Measurements from ENCODE around the gene P2RY6. TPM values are rescaled to one million over a fixed set of nuclear protein-coding genes. Genes with fewer than 3 reads are reported as not detected.

The P2RY6 gene
- total RNA-seq, 1 experiment from 2014 or later, result 0.15 TPM

DNA sequence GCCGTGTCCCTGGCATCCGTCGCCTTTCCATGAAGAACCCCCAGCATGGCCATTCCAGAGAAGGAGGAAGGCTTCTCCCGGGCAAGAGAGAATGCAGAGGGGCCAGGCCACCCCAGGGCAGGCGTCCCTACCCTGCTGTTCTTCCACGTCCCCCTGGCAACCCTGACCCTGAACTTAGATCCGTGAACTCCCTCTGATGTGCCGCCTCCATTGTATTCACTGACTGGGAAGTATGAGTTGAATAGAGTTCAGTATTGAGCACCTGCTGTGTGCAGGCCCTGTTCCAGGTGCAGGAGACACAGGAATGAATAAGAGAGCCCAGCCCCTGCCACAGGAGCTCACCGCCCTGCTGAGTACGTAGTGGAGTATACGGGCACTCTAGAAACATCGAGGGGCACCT is 74.9 kb downstream of the P2RY6 start:
- Histone ChIP-seq H4K20me1 (ENCODE audit: insufficient read depth) (no peaks in the 10 kb centered on the region), H3K27me3 (ENCODE audit: insufficient read depth, low read length) (no peaks in the 10 kb centered on the region), H3K9ac (ENCODE audit: low read length) (no peak overlapping the region), H3K36me3 (ENCODE audit: control insufficient read depth in 1 of 2, insufficient read depth in 2 of 2, low read length in 2 of 2) (no peaks in the 10 kb centered on the region), H3K27ac (ENCODE audit: low read depth, low read length) (no peak overlapping the region), H3K4me1 (ENCODE audit: control insufficient read depth in 1 of 2, insufficient read depth in 2 of 2, low read length in 2 of 2) (no peaks in the 10 kb centered on the region), H3K9me3 (ENCODE audit: control insufficient read depth in 1 of 2, insufficient read depth in 1 of 2, low read depth in 1 of 2, low read length in 2 of 2) (no peaks in the 10 kb centered on the region), H3K9me2 (ENCODE audit: insufficient read depth) (no peaks in the 10 kb centered on the region), H3K79me2 (ENCODE audit: insufficient read depth, low read length) (no peaks in the 10 kb centered on the region), H2AFZ (ENCODE audit: low read depth, low read length, poor library complexity, severe bottlenecking) (no peak overlapping the region), H3K4me2 (ENCODE audit: low read length) (no peak overlapping the region), H3K4me3 (replicated peaks in 1 of 2; ENCODE audit: low read depth in 1 of 2, low read length in 2 of 2) (no peak overlapping the region)
- ATAC-seq (no peak), DNase-seq (ENCODE audit: low read depth, low spot score) (no peak)
- no TSS peak for BruUV-seq (replicated peaks)
- CTCF ChIA-PET, result no interaction called here
- intact Hi-C loops (cut with micrococcal nuclease), result no loop called here
- no peak for TF ChIP-seq SIN3A (IDR thresholded peaks at IDR 0.05; ENCODE audit: low read depth)
- TF ChIP-seq EZH2phosphoT487 (IDR thresholded peaks at IDR 0.05; ENCODE audit: borderline replicate concordance), result no peak
- TF ChIP-seq TCF7L2 (IDR thresholded peaks at IDR 0.05; ENCODE audit: borderline replicate concordance, extremely low read depth, insufficient read depth, insufficient read length), result no peak
- TF ChIP-seq, protein P1, sequence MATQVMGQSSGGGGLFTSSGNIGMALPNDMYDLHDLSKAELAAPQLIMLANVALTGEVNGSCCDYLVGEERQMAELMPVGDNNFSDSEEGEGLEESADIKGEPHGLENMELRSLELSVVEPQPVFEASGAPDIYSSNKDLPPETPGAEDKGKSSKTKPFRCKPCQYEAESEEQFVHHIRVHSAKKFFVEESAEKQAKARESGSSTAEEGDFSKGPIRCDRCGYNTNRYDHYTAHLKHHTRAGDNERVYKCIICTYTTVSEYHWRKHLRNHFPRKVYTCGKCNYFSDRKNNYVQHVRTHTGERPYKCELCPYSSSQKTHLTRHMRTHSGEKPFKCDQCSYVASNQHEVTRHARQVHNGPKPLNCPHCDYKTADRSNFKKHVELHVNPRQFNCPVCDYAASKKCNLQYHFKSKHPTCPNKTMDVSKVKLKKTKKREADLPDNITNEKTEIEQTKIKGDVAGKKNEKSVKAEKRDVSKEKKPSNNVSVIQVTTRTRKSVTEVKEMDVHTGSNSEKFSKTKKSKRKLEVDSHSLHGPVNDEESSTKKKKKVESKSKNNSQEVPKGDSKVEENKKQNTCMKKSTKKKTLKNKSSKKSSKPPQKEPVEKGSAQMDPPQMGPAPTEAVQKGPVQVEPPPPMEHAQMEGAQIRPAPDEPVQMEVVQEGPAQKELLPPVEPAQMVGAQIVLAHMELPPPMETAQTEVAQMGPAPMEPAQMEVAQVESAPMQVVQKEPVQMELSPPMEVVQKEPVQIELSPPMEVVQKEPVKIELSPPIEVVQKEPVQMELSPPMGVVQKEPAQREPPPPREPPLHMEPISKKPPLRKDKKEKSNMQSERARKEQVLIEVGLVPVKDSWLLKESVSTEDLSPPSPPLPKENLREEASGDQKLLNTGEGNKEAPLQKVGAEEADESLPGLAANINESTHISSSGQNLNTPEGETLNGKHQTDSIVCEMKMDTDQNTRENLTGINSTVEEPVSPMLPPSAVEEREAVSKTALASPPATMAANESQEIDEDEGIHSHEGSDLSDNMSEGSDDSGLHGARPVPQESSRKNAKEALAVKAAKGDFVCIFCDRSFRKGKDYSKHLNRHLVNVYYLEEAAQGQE (IDR thresholded peaks at IDR 0.05; ENCODE audit: low read depth), result no peak
- TF ChIP-seq SRF (IDR thresholded peaks at IDR 0.05; ENCODE audit: low read depth), result no peak
- no peak for TF ChIP-seq ZNF274 (IDR thresholded peaks at IDR 0.05; ENCODE audit: low read depth, low read length)
- TF ChIP-seq EGR1 (IDR thresholded peaks at IDR 0.05; ENCODE audit: low read depth), result no peak
- TF ChIP-seq, protein P2, sequence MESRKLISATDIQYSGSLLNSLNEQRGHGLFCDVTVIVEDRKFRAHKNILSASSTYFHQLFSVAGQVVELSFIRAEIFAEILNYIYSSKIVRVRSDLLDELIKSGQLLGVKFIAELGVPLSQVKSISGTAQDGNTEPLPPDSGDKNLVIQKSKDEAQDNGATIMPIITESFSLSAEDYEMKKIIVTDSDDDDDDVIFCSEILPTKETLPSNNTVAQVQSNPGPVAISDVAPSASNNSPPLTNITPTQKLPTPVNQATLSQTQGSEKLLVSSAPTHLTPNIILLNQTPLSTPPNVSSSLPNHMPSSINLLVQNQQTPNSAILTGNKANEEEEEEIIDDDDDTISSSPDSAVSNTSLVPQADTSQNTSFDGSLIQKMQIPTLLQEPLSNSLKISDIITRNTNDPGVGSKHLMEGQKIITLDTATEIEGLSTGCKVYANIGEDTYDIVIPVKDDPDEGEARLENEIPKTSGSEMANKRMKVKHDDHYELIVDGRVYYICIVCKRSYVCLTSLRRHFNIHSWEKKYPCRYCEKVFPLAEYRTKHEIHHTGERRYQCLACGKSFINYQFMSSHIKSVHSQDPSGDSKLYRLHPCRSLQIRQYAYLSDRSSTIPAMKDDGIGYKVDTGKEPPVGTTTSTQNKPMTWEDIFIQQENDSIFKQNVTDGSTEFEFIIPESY (IDR thresholded peaks at IDR 0.05; ENCODE audit: extremely low read depth, insufficient replicate concordance, low read length), result no peak
- no peak for TF ChIP-seq POLR2AphosphoS5 (IDR thresholded peaks at IDR 0.05; ENCODE audit: low read depth, low read length)
- no peak for TF ChIP-seq EZH2 (IDR thresholded peaks at IDR 0.05)
- no peak for TF ChIP-seq POLR2A (IDR thresholded peaks at IDR 0.05; ENCODE audit: borderline replicate concordance, extremely low read depth, insufficient read depth, insufficient read length)
- TF ChIP-seq SP1 (IDR thresholded peaks at IDR 0.05; ENCODE audit: low read depth), result no peak
- no peak for TF ChIP-seq RAD21 (IDR thresholded peaks at IDR 0.05; ENCODE audit: low read depth)
- TF ChIP-seq JUND (IDR thresholded peaks at IDR 0.05), result no peak
- POLR2A ChIA-PET, result no interaction called here
- RAD21 ChIA-PET (ENCODE audit: low non-redundant PET in 1 of 2, low total read pairs in 2 of 2, uncharacterized antibody in 2 of 2, unreplicated experiment in 2 of 2), result no interaction called here

Other genes starting within 250 kb of the P2RY6 start
- 15.0 TPM for gene FCHSD2, start 130.0 kb upstream of the P2RY6 start, total RNA-seq (2021; ENCODE audit: unreplicated experiment)
- gene P2RY2, start 54.1 kb upstream of the P2RY6 start, total RNA-seq (2021; ENCODE audit: unreplicated experiment), result 2.9 TPM
- gene ARHGEF17, start 35.9 kb downstream of the P2RY6 start, total RNA-seq (2021; ENCODE audit: unreplicated experiment), result 18.2 TPM
- 13.8 TPM for gene RELT, start 104.1 kb downstream of the P2RY6 start, total RNA-seq (2021; ENCODE audit: unreplicated experiment)

All from HCT116 (cell line).